ENCODE results near the gene GABRG3.

DNA sequence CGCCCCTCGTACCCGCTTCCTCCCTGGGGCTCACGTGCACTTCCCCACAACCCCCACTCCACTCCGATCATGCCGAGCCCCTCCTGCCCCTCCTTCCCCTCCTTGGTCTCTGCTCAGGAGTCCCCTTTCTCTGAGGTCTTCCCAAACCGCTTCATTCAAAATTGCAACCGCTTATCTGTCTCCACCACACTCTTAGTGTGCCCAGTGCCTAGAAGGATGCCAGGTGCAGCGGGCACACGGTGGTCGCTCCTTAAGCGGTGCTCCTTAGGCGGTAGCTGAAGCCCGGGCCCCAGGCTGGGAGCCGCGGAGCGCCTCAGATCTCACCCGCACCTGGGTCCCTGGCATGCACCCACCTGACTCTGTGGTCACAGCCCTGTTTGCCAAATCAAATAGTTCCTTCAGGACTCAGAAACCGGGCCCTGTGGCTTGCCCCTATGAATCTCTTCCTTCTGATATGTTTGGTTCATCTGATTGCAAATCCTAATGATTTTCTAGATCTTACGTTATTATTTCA lies 603.6 kb downstream of the GABRG3 start:
- TF ChIP-seq HDAC6 (IDR thresholded peaks at IDR 0.05; ENCODE audit: low read depth, low read length): no peak
- TF ChIP-seq ZBED1 (IDR thresholded peaks at IDR 0.05): no peak
- TF ChIP-seq, protein P1, sequence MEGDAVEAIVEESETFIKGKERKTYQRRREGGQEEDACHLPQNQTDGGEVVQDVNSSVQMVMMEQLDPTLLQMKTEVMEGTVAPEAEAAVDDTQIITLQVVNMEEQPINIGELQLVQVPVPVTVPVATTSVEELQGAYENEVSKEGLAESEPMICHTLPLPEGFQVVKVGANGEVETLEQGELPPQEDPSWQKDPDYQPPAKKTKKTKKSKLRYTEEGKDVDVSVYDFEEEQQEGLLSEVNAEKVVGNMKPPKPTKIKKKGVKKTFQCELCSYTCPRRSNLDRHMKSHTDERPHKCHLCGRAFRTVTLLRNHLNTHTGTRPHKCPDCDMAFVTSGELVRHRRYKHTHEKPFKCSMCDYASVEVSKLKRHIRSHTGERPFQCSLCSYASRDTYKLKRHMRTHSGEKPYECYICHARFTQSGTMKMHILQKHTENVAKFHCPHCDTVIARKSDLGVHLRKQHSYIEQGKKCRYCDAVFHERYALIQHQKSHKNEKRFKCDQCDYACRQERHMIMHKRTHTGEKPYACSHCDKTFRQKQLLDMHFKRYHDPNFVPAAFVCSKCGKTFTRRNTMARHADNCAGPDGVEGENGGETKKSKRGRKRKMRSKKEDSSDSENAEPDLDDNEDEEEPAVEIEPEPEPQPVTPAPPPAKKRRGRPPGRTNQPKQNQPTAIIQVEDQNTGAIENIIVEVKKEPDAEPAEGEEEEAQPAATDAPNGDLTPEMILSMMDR (IDR thresholded peaks at IDR 0.05 in 2 of 3, conservative IDR thresholded peaks at IDR 0.05 in 1 of 3; ENCODE audit: insufficient read depth in 2 of 3, low read depth in 1 of 3, low read length in 3 of 3): no peak
- no peak for TF ChIP-seq POLR2A (conservative IDR thresholded peaks at IDR 0.05)
- no peak for TF ChIP-seq CBX2 (IDR thresholded peaks at IDR 0.05; ENCODE audit: insufficient read depth, low read length, poor library complexity, severe bottlenecking)

Data from K562 (cell line).